HEK293 (cell line): Measurements from ENCODE around the gene B4GALNT4.

Experiments used
- CTCF ChIP-seq: fragments of 450-650 bp; formaldehyde crosslinking; IDR thresholded peaks from 2 replicates; pipeline ENCODE4 v1.5.1; 2016; ENCODE audit warnings: missing biosample characterization, missing genetic modification characterization
- EGR2 ChIP-seq: fragments of 450-650 bp; formaldehyde crosslinking; IDR thresholded peaks from 2 replicates; pipeline ENCODE4 v1.5.1; 2016; ENCODE audit warnings: low read depth, missing biosample characterization, missing genetic modification characterization
- PRDM1 ChIP-seq: fragments of 450-650 bp; formaldehyde crosslinking; IDR thresholded peaks from 2 replicates; pipeline ENCODE4; 2016; ENCODE audit warnings: missing biosample characterization, missing genetic modification characterization
- REST ChIP-seq: fragments of 450-650 bp; formaldehyde crosslinking; IDR thresholded peaks from 2 replicates; pipeline ENCODE4 v1.5.1; 2016; ENCODE audit warnings: missing biosample characterization, missing genetic modification characterization
- ZNF121 ChIP-seq: fragments of 450-650 bp; formaldehyde crosslinking; IDR thresholded peaks from 2 replicates; pipeline ENCODE4 v1.5.1; 2016; ENCODE audit warnings: missing biosample characterization, missing genetic modification characterization
- ZNF423 ChIP-seq: fragments of 450-650 bp; formaldehyde crosslinking; IDR thresholded peaks from 2 replicates; pipeline ENCODE4 v1.5.1; 2016; ENCODE audit warnings: missing biosample characterization, missing genetic modification characterization
- ZNF571 ChIP-seq: fragments of 450-650 bp; formaldehyde crosslinking; IDR thresholded peaks from 2 replicates; pipeline ENCODE4 v1.5.0; 2017; ENCODE audit warnings: missing biosample characterization, missing genetic modification characterization
- ZNF624 ChIP-seq: fragments of 450-650 bp; formaldehyde crosslinking; IDR thresholded peaks from 2 replicates; pipeline ENCODE4 v1.5.1; 2017; ENCODE audit warnings: missing biosample characterization, missing genetic modification characterization

DNA sequence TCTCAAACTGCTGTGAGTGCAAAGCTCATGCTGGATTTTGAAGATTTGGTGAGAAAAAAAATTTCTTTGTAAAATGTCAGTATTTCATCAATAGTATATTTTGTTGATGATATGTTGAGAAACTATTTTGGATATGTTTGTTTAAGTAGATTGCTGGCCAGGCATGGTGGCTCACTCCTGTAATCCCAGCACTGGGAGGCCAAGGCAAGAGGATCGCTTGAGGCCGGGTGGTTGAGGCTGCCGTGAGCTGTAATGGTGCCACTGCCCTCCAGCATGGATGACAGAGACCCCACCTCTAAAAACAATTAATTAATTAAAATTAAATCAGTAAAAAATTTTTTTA, 41.7 kb upstream of the B4GALNT4 start:
- TF ChIP-seq ZNF423 (tag by site-specific recombination), result no peak
- TF ChIP-seq ZNF571 (tag by site-specific recombination), result no peak
- no peak for TF ChIP-seq CTCF (tag by site-specific recombination)
- TF ChIP-seq EGR2 (tag by site-specific recombination), result no peak
- no peak for TF ChIP-seq REST (tag by site-specific recombination)
- no peak for TF ChIP-seq ZNF121 (tag by site-specific recombination)
- no peak for TF ChIP-seq ZNF624 (tag by site-specific recombination)
- TF ChIP-seq PRDM1, result no peak
